ENCODE measurements around the gene SHB. TPM values are rescaled to one million over a fixed set of nuclear protein-coding genes. Genes with fewer than 3 reads are reported as not detected.

SHB gene
- total and polyA plus RNA-seq, 2 of the 13 experiments (the other 11 are each of a cell fraction or from before 2014, with no cell fraction given), result 19.4 to 20.7 TPM

GRCh38 chr9:38073882-38074281 is 4.9 kb upstream of the SHB start:
- intact Hi-C loops (cut with micrococcal nuclease; ENCODE audit: unreplicated experiment) (no loop called here), in situ Hi-C loops (cut with HindIII; ENCODE audit: extremely low pct_ligation_motif_present, low pct_unique_long_range_greater_than_20kb) (loop anchor here (5.0 kb wide), 1 partner anchor 167 kb away; no protein-coding TSS in a partner anchor)
- BruUV-seq (replicated peaks), result no TSS peak
- Histone ChIP-seq H3K27me3 (ENCODE audit: control insufficient read depth in 1 of 2, insufficient read depth in 2 of 2, low read length in 2 of 2) (no peaks in the 10 kb centered on the region; a peak in 1 of 5 replicates), H3K36me3 (replicated peaks in 1 of 2; ENCODE audit: control insufficient read depth in 1 of 2, insufficient read depth in 2 of 2, low read length in 2 of 2) (no peaks in the 10 kb centered on the region), H3K4me2 (ENCODE audit: low read depth, low read length) (peak overlapping the region; percentile 68; the same call in 1 of the 2 replicates), H2AFZ (ENCODE audit: low read length) (no peak overlapping the region), H3K9ac (ENCODE audit: insufficient read depth, low read depth, low read length) (no peak overlapping the region), H3K4me3 (replicated peaks in 1 of 3; ENCODE audit: insufficient read depth in 1 of 3, low read depth in 2 of 3, low read length in 3 of 3) (peak overlapping the region in 1 of 3 experiments; percentile 29; a peak in 1 of 6 replicates), H3K4me1 (ENCODE audit: insufficient read depth, low read length) (peaks cover 40% of the 10 kb centered on the region), H4K20me1 (ENCODE audit: insufficient read depth, low read length) (no peaks in the 10 kb centered on the region), H3K79me2 (ENCODE audit: insufficient read depth, low read length) (no peaks in the 10 kb centered on the region), H3K27ac (ENCODE audit: extremely low read length, insufficient read depth, low read length) (no peak overlapping the region), H3K9me3 (ENCODE audit: low read length) (no peaks in the 10 kb centered on the region)
- ATAC-seq (no peak), DNase-seq (ENCODE audit: low spot score) (no peak), FAIRE-seq (no peak)
- CTCF ChIA-PET (ENCODE audit: low intra/inter-chr PET ratio, low total read pairs), result no interaction called here
- TF ChIP-seq E2F1 (CRISPR knock-in tag; IDR thresholded peaks at IDR 0.05) (no peak), ZNF264 (CRISPR knock-in tag; IDR thresholded peaks at IDR 0.05) (no peak), MYNN (CRISPR knock-in tag; IDR thresholded peaks at IDR 0.05; ENCODE audit: low read depth) (no peak), ZBTB21 (CRISPR knock-in tag; IDR thresholded peaks at IDR 0.05) (no peak)
- POLR2A ChIA-PET, result no interaction called here
- WGBS (ENCODE audit: low lambda C conversion rate), result 21% methylated on average over 3 of the region's 3 CpGs

- POLR2A ChIA-PET, result interaction anchor here (1.3 kb wide), 1 partner anchor 157 kb away, joined by 3 read pairs; no protein-coding TSS in a partner anchor
- intact Hi-C loops (cut with micrococcal nuclease; ENCODE audit: unreplicated experiment), result no loop called here
- CTCF ChIA-PET (ENCODE audit: low intra/inter-chr PET ratio, low total read pairs), result no interaction called here
- no peak for TF ChIP-seq RNF2 (conservative IDR thresholded peaks at IDR 0.05; ENCODE audit: low read depth)
- no peak for TF ChIP-seq ZNF776 (CRISPR knock-in tag; IDR thresholded peaks at IDR 0.05)
- no peak for TF ChIP-seq ZXDC (CRISPR knock-in tag; IDR thresholded peaks at IDR 0.05)
- TF ChIP-seq HDAC6 (IDR thresholded peaks at IDR 0.05; ENCODE audit: low read depth, low read length), result no peak
- TF ChIP-seq ATF5 (CRISPR knock-in tag; IDR thresholded peaks at IDR 0.05; ENCODE audit: low read depth), result no peak
- TF ChIP-seq ZNF580 (CRISPR knock-in tag; IDR thresholded peaks at IDR 0.05; ENCODE audit: borderline replicate concordance, low read depth), result no peak
- no peak for TF ChIP-seq ETV5 (CRISPR knock-in tag; IDR thresholded peaks at IDR 0.05; ENCODE audit: borderline replicate concordance)
- TF ChIP-seq EEA1 (CRISPR knock-in tag; IDR thresholded peaks at IDR 0.05; ENCODE audit: borderline replicate concordance), result no peak
- TF ChIP-seq ZSCAN22 (CRISPR knock-in tag; IDR thresholded peaks at IDR 0.05), result no peak
- no peak for TF ChIP-seq CHD4 (IDR thresholded peaks at IDR 0.05; ENCODE audit: borderline replicate concordance, low read length)
Observed at GRCh38 chr9:38071470-38072134, 2.6 kb upstream of the SHB start.

More at GRCh38 chr9:38071470-38072134, 2.6 kb upstream of the SHB start:
- no peak overlapping the region for H3K4me3 ChIP-seq (replicated peaks in 1 of 3; ENCODE audit: insufficient read depth in 1 of 3, low read depth in 2 of 3, low read length in 3 of 3)
- H3K36me3 ChIP-seq (replicated peaks in 1 of 2; ENCODE audit: control insufficient read depth in 1 of 2, insufficient read depth in 2 of 2, low read length in 2 of 2), result no peaks in the 10 kb centered on the region
- BruUV-seq (replicated peaks), result no TSS peak
- no peak overlapping the region for H3K9ac ChIP-seq (ENCODE audit: insufficient read depth, low read depth, low read length)
- peaks cover 36% of the 10 kb centered on the region for H3K4me1 ChIP-seq (ENCODE audit: insufficient read depth, low read length)
- H3K27me3 ChIP-seq (ENCODE audit: control insufficient read depth in 1 of 2, insufficient read depth in 2 of 2, low read length in 2 of 2), result no peaks in the 10 kb centered on the region; a peak in 1 of 5 replicates
- no peak overlapping the region for H3K4me2 ChIP-seq (ENCODE audit: low read depth, low read length)
- peaks cover 22% of the 10 kb centered on the region for H3K79me2 ChIP-seq (ENCODE audit: insufficient read depth, low read length)
- no peak overlapping the region for H2AFZ ChIP-seq (ENCODE audit: low read length)
- in situ Hi-C loops (cut with HindIII; ENCODE audit: extremely low pct_ligation_motif_present, low pct_unique_long_range_greater_than_20kb), result loop anchor here (5.0 kb wide), 1 partner anchor 164 kb away; no protein-coding TSS in a partner anchor
- no peaks in the 10 kb centered on the region for H3K9me3 ChIP-seq (ENCODE audit: low read length)
- no peak for ATAC-seq
- no peak for FAIRE-seq
- 33% methylated on average over 7 of the region's 7 CpGs for WGBS (ENCODE audit: low lambda C conversion rate)
- DNase-seq (ENCODE audit: low spot score), result no peak
- no peak overlapping the region for H3K27ac ChIP-seq (ENCODE audit: extremely low read length, insufficient read depth, low read length)
- H4K20me1 ChIP-seq (ENCODE audit: insufficient read depth, low read length), result peaks cover 7% of the 10 kb centered on the region

All from HepG2 (cell line).